Measurements from ENCODE around the gene OLFM1. TPM values are rescaled to one million over a fixed set of nuclear protein-coding genes. Genes with fewer than 3 reads are reported as not detected.
"Not testable (repeated sequence)": the region's sequence is repeated elsewhere in the genome, so short reads cannot be mapped to it uniquely, and the experiment has no call there.

Gene OLFM1
- polyA plus RNA-seq, 3 donors: 2.6 to 4.7 (median 3.4) TPM

DNA sequence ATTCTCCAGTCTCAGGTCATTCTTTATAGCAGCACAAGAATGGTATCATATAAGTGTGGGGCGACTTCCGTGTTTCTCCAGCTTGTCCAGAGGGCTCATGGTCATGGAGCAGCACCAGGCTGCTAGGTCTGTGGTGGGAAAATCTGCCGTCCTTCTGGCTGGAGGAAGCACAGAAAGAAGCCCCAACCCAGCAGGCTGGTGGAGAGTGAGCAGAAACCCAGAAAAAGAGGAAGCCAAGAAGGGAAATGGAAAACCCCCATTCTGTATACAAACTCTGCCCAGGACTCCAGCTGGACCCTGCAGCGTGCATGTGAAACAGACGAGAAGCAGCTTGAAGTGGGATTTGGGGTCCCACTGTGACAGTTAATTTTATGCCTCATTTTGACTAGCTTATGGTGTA is 34.3 kb upstream of the OLFM1 start:
- DNase-seq: no peak

DNA sequence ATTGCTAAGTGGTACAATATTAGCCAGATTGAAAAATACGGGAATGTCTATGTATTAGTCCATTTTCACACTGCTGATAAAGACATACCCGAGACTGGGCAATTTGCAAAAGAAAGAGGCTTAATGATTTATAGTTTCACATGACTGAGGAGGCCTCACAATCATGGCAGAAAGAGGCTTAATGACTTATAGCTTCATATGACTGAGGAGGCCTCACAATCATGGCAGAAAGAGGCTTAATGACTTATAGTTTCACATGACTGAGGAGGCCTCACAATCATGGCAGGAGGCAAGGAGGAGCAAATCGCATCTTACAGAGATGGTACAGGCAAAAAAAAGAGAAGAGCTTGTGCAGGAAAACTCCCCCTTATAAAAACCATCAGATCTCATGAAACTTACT is 32.3 kb upstream of the OLFM1 start:
- DNase-seq: no peak

DNA sequence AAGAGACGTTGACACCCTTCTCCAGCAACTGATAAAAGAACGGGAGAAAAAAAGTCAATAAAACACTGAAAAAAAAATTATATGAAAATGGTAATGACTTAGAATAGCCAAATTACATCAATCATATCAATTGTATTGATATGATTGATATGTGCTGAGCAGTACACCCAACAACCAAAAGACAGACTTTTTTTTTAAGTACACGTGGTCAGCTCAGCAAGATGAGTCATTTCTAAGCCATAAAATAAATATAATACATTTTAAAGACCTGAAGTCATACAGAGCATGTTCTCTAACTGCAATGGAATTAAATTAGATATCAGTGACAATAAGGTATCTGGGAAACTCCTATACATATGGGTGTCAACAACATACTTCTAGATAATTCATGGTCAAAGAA is 30.9 kb upstream of the OLFM1 start:
- no peak for DNase-seq

DNA sequence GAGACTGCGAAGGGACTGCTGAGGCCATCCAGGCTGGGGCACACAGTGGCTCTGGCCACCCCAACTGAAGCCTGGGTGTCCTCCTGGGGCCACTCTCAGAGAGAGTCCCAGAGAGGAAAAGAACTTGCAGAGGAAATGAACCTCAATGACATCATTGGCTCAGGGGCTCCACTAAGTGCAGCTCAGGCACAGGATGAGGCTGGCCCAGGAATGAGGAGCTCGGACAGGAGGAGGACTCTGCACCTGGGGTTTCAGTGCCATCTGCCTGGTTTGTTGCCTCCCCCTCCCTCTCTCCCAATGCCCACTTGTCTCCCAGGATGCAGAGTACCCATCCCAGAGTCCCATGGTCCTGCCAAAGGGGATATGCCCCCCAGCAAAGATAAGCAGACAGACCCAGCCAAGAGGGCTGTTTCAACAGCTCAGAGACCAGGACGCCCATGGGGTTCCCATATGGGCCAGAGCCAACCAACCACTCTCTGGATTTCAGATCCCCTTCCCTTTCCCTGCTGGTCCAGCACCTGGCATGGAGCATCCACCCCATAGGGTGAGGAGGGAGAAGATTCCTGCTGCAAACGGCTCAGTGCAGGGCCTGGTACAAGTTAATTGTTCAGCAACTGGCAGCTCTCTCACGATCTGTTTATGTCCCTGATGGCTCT is 26.9 kb upstream of the OLFM1 start:
- DNase-seq: no peak

DNA sequence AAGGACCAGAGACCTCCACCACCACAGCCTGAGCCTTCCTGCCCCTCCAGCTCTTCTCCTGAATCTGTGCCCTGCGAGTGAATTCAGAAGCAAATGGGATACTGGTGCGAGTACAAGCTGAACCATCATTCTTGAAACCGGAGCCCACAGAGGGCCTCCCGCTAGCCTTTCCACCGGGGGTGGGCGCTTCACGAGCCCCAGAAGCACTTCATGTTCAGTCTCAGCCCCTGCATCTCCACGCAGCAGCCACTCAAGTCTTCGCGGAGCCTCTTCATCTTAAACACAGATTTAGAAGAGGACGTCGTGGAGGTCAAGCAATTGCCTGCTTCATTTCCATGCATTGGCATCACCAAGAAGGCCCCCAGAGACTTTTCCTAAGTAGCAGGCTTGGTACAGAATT is 26.0 kb upstream of the OLFM1 start:
- DNase-seq: no peak

DNA sequence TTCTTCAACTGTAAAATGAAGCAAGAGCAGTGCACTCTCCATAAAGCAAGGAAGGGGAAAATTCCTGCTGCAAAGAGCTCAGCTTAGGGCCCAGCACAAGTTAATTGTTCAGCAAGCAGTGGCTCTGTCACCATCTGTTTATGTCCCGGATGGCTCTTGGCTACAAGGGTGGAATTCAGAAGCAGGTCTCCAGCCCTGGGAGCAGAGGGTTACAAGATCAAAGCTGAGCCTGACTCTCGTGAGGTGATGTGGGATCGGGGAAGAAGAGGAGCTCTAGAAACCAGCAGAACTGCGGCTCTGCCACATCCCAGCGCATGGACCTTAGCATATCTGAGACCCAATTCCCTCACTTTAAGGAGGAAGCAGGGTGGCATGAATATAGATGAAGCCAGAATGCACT is 25.2 kb upstream of the OLFM1 start:
- DNase-seq: no peak

DNA sequence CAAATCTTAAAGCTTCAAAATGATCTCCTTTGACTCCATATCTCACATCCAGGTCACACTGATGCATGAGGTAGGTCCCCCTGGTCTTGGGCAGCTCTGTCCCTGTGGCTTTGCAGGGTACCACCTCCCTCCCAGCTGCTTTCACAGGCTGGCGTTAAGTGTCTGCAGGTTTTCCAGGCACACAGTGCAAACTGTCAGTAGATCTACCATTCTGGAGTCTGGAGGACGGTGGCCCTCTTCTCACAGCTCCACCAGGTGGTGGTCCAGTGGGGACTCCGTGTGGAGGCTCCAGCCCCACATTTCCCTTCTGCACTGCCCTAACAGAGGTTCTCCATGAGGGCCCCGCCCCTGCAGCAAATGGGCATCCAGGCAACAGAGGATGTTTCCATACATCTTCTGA is 24.0 kb upstream of the OLFM1 start:
- DNase-seq: not testable (repeated sequence)

DNA sequence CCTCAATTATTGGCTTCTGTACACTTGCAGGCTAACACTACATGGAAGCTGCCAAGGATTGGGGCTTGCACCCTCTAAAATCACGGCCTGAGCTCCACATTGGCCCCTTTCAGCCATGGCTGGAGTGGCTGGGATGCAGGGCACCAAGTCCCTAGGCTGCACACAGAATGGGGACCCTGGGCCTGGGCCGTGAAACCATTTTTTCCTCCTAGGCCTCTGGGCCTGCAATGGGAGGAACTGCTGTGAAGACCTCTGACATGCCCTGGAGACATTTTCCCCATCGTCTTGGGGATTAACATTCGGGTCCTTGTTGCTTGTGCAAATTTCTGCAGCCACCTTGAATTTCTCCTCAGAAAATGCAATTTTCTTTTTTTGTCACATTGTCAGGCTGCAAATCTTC is 23.6 kb upstream of the OLFM1 start:
- DNase-seq: not testable (repeated sequence)

DNA sequence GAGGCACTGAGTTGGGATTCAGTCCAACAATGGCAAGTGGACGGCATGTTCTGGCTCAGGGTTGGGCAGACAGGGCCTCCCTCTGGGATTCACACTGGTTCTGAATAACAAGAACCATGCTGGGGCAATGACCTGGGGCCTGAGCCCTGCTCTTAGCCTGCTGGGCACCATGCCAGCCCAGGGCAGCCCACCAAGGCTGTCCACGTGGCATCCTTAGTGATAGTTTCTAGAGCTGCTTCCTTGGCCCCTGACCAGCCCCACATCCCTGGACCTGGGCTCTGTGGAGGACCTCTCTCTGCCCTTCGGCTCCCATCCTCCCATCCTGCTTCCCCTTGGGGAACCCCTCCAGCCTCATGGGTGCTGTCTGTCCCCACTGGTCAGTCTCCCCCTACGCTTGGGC is 22.3 kb upstream of the OLFM1 start:
- no peak for DNase-seq

DNA sequence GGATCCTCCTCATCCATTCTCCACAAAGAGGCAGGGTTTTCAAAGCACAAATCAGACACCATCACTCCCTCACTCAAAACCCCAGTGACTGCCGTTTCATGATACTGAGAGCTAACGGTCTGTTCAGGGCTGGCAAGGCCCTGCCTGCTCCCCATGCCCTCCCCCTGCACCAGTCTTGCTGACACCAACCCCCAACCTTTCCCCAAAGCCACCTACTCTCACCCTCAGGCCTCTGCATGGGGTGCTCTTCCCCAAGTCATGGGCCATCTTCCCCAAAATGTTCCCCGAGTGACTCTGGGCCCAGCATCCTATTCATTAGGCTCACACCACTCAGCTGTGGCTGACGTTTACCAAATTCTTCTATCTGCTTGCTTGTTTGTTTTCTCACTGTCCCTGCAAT is 21.7 kb upstream of the OLFM1 start:
- DNase-seq: no peak

DNA sequence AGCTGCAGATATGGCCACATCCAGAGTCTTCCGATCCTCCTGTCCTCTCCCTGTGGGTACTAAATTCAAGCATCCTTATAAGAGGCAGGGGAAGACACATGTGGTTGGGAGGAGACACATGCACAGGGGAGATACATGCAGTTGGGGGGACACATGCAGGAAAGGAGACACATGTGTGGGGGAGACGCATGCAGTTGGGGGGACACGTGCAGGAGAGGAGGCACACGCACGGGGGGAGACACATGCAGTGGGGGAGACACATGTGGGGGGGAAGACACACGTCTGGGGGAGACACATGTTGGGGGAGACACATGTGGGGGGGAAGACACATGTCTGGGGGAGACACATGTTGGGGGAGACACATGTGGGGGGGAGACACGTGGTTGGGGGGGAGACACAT is 21.2 kb upstream of the OLFM1 start:
- DNase-seq: no peak

DNA sequence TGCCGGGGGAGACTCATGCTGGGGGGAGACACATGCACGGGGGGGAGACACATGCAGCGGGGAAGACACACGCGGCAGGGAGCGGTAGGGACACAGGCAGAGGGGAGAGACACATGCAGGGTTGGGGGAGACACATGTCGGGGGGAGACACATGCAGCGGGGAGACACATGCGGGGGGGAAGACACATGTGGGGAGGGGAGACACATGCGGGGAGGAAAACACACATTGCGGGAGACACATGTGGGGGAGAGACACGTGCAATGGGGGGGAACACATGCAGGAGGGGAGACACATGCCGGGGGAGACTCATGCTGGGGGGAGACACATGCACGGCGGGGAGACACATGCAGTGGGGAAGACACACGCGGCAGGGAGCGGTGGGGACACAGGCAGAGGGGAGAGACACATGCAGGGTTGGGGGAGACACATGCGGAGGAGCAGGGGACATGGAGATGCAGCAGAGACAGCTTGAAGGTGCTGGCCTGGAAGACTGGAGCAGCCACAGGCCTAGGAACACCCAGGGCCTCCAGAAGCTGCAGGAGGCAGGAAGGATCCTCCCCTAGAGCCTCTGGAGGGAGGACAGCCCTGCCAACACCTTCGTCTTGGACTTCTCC is 20.3 kb upstream of the OLFM1 start:
- DNase-seq: no peak

DNA sequence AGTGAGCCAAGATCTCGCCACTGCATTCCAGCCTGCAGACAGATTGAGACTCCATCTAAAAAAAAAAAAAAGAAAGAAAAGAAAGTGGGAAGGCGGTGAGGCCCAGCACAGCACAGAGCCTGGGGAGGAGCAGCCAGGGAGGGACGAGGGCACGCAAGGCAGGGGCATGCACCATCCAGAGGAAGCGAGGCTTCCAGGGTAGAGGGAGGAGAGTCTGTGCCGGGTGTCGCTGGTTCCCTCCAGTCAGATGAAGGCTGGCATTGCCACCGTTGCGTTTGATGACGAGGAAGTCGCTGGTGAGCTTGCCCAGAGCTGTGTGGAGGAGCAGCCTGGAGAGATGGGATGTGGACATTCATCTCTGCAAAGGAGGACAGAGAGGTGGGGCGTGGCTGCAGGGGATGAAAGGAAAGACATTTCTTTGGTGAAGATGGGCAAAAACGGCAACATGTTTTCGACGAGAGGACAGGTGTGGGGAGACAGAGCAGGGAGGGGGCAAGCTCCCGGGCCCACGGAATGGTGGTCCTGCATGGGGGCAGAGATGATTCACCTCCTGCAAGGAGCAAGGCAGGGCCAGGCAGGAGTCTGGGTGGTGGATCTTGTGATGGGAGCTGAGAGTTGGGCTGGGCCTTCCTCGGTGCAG is 18.6 kb upstream of the OLFM1 start:
- no peak for DNase-seq

DNA sequence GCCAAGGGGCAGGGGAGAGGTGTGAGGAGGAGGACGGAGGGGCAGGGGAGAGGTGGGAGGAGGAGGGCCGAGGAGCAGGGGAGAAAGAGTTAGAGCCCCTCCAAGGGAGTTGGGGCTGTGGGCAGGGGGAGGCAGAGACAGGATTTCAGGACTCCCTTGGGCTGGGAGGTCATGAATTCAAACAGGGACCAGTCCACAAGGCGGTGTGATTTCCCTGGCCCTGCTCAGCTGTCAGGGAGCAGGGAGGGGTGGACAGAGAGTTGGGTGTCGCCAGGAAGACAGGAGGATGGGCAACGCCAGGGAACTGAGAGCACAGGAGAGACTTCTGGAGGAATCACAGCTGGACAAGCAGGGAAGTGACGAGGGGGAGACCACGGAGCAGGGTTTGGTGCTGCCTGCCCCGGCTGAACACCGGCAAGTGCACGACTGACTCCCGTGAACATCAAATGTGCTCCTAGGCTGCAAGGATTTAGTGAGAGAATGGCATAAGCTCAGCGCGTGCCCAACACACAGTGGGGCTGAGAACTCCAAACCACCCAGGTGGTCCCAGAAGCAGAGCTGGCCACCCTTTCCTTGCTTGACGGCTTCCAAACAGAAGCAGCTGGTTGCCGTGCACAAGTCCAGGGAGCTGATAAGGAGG is 17.8 kb upstream of the OLFM1 start:
- DNase-seq: no peak

DNA sequence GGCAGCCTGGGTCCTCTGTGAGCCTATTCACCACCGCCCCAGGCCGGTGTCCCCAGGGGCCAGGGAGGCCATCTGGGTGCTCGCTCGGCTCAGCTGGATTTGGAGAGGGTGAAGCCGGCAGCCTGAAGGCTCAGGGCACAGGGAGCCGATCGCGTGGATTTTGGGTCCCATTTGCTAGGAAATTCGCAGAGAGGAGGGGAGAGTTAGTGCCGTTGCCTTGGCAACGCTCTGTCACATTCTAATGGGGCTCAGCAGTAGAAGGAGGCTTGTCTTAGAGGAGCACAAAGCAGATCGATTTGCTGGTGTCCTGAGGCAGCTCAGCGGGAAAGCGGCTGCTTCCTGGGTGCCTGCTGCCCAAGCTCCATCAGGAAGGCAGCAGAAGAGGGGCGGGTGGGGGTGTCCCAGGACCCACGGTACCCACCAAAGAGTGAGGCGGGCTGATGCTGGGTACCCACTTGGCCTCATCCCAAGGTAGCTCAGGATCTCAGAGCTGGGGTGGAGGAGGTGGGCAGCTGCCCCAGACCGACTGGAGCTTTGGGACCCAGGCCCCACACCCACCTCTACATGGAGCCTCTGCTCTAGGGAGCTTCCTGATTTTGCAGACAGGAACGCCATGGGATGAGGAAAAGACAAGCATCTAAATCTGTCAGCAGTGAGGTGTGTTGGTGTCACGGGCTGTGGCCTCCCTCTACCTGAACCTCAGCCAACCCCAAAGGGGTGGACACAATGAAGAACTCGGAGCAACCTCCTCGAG is 17.1 kb upstream of the OLFM1 start:
- DNase-seq: no peak

DNA sequence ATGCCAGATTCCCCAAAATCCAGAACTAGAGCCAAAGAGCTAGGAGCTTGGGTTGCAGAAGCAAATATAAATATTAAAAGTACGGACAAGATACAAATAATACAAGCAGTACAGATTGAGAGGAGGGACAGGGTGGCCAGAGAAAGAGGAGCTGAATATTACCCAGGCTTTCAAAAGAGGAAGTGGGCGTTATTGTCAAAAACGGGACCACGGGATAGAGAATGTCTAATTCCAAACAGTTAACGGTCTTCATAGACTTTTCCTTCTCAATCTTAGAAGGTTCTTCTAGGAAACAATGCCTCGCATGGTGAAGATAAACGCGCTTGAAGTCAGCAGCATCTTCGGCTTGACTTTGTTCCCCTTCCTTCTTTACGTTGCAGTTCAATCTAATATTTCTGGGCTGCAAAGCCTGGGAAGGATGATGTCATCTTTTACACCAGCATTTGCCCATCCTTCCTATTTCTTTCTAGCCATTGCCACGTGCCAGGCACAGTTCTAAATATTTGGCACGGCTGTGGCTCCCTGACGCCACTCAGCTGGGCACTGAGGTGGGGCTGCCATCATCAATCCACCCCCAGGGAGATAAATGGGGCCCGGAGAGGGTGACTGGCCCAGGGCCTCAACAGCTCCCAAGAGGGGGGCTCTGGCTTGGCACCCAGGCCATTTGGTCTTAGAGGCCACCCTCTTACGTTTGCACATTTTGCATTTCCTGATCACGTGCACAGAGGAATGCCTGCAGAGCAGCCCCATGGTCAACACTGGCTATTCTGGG is 16.3 kb upstream of the OLFM1 start:
- DNase-seq: no peak

DNA sequence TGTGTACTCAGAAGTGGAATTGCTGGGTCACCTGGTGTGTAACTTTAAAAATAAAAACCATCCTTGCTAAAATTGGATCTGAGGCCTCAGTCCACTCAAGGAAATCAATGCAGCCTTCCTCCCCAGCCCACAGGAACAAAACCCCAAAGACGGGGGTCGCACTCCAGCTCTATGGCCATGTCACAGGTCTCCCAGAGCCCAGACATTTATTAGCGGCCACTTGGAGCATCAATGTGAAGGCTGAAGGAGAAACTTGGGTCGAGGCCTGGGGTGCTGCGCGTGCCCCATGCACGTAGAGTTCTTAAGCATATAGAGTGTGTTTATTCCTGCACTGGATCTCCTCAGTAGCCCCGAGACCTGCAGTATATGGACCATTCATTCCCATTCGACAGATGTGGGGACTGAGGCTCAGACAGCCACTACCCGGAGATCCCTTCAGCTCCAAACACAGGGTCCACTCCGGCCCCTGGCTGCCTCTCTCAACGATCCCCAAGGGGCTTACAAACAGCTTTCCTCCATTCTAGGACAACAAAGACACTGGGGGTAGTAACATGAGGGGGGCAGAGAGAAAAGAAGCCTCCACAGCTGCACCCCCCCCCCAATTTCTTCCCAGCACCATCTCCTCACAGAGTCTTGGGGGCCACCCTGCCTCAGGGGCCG is 14.3 kb upstream of the OLFM1 start:
- DNase-seq: no peak

DNA sequence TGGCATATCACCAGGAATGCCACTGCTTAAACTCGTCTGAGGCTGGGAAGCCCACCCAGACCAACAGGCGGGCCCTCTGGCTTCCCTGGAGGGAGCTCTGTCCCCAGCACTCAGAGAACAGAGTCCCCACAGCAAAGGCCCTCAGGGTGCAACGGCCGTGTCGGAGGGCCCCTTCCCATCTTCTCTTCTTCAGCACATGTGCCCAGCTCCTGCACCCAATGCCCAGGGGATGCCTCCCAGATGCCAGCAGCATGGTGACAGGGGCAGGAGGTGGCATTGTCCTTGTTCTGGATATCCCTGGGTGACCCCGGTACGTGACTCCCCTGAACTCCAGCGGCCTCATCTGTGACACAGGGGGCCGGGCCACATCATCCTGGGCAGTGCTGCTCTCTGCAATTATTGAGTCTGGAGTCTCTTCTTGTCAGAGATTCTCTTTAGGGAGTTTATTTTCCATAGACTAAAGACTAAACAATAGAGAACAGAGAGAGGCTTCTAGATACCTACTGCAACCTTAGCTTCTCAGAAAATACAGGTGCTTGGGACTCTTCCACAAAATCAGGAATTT is 13.6 kb upstream of the OLFM1 start:
- no peak for DNase-seq

DNA sequence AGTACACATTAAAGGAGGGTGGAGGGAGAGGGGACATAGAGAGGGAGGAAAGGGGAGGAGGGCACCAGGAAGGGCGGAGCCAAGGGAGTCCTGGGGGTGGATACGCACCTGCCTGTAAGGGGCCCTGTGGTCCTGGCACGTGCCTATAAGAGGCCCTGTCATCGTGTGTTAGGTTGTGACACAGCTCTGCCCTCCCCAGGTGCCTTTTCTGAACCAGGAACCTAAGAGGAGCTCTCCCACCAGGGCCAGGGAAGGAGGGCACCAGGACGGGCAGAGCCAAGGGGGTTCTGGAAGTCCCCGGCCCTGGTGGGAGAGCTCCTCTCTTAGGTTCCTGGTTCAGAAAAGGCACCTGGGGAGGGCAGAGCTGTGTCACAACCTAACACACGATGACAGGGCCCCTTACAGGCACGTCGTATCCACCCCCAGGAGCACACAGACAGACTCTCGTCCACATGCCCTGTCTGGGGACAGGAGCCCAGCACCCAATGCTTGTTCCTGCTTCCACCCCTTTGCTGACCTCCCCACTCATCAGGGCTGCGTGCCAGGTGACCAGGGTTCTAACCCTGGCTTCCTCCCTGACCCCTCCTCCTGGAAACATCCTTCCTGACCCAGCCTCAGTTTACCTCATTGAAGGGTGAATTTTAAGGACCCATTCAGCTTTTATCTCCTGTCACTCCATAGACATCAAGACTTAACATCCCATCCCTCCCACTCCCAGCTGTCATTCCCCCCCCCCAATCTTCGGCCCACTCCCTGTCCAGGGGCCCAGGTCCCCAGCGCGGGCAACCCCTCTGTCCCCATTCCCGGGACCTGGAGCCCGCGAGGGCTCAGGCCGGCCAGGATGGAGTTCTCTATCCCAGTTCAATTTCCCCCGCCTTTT is 12.9 kb upstream of the OLFM1 start:
- DNase-seq: no peak

Data from renal pelvis (tissue), 4 donors.